GM18498 (cell line): ENCODE measurements around the gene ENTR1.

Experiments
- ATAC-seq: cut with Tn5 transposase; IDR thresholded peaks from one replicate; pipeline ENCODE4 v1.9.1; 2021; ENCODE audit warnings: mild to moderate bottlenecking, moderate library complexity; ENCODE audit not compliant: unreplicated experiment

The ENTR1 gene

DNA sequence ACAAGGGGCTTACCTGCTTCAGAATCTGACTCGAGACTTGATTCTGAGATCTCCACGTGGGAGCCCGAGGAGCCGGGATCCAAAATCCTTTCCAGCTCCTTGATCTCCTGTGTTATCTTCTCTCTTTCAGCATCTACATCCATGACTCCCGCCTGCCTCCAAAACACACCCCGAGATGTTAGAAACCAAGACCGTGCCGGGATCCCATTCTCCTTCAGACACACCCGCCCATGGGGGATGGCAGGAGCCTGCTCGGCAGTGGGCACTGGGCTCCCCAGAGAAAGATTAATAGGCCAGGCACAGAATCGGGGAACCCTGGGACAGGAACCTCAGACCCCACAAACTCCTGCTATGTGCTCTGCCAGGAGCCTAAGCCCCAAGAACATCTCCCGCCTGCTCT lies 12.1 kb downstream of the ENTR1 start:
- no peak for ATAC-seq

GRCh38 chr9:136397643-136398042 lies 12.8 kb downstream of the ENTR1 start:
- no peak for ATAC-seq

DNA sequence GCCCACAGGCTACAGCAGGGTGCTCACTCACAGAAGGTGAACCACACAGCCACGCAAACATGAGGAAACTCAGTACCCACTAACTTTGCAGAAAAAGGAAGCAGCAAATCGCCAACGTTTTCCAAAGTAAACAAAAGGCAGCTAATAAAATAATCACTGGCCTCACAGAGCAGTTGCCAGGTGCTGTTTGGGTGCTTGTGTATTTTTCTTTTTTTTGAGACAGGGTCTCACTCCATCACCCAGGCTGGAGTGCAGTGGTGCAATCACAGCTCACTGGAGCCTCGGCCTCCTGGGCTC lies 14.2 kb downstream of the ENTR1 start:
- ATAC-seq = no peak

GRCh38 chr9:136395345-136396218 lies 14.8 kb downstream of the ENTR1 start:
- ATAC-seq = no peak

DNA sequence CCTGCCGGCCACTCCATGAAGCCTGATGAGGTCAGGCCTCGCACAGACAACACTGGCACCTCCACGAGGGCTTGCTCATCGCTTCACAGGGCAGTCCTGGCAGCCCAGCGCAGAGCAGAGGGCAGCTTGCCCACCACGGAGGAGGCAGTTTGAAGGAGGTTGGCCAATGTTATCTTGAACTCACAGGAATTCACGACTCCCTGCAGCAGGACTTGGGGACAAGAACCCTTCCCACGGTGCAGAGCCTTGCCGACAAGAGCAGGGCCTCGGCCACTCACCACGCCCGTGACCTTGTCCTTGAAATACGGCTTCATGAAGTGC lies 15.4 kb downstream of the ENTR1 start:
- no peak for ATAC-seq

GRCh38 chr9:136394312-136395019 lies 15.9 kb downstream of the ENTR1 start:
- no peak for ATAC-seq

DNA sequence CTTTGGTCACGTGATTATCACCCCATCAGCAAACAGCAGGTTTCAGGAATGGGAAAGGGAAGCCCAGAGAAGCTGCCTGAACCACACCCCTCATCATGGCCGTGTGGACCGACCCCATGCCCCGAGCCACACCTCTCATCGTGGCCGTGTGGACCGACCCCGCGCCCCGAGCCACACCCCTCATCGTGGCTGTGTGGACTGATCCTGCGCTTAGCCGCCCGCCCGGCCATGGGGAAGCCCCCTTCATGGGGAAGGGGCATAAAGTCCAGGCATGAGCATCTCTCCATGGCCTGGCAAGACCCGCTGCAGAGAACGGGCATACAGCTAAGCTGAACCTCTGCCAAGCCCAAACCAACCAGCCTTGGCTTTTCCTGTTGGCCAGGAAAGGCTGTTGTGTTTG lies 16.9 kb downstream of the ENTR1 start:
- ATAC-seq = no peak

GRCh38 chr9:136392538-136393449 lies 17.6 kb downstream of the ENTR1 start:
- ATAC-seq = no peak

GRCh38 chr9:136391737-136392537 lies 18.5 kb downstream of the ENTR1 start:
- ATAC-seq = no peak

DNA sequence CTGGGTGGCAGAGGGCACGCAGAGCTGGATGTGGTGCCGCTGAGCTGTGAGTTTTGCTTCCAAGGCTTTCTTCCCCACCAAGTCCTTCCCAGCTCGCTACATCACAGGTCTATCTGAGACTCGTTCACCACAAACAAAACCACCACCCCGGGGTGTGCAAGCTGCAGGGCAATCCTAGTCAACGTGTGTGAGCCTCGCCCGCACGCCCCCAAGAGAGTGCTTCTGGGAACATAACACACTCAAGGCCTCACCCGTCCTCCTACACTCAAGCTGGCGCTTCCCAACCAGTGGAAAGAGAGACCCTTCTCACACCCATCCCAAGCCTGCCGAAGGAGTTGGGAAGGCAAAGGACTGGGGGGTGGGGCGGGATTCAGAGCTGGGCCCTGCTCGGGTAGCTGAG lies 21.0 kb downstream of the ENTR1 start:
- ATAC-seq = no peak

GRCh38 chr9:136387217-136387616 lies 23.2 kb downstream of the ENTR1 start:
- ATAC-seq = no peak

DNA sequence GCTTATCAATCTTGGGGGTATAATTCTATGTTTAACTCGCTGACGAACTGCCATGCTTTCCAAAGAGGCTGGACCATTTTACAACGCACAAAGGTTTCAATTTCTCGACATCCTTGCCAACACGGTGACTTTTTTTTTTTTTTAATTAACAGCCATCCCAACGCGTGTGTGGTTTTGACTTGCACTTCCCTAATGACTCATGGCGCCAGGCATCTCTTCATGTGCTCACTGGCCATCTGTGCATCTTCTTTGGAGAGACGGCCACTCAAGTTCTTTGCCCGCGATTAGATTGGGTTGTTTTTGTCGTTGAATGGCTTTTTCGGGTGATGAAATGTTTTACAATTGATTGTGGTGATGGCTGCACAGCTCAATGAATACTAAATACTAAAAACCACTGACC lies 24.4 kb downstream of the ENTR1 start:
- no peak for ATAC-seq

- no peak for ATAC-seq
These were observed 25.4 kb downstream of the ENTR1 start for GRCh38 chr9:136385015-136385414.

DNA sequence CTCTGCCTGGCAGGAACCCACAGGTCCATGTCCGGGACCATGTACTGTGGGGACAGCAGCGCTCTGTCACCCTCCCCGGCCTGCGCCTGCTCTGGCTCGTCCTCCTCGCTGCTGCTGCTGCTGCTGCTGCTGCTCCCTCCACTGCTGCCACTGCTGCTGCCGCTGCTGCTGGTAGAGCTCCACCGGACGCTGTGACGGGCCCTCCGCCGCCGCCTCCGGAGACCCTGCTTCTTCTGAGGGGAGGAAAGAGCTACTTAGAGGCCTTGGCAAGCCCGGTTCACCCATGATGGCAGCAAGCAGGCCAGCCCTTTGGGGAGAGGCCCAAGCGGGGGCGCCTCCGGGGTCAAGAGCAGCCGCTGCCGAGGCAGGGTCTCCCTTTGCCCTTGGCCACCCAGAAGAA lies 27.0 kb downstream of the ENTR1 start:
- no peak for ATAC-seq

- ATAC-seq = no peak
These were observed 28.4 kb downstream of the ENTR1 start for GRCh38 chr9:136381966-136382513.

DNA sequence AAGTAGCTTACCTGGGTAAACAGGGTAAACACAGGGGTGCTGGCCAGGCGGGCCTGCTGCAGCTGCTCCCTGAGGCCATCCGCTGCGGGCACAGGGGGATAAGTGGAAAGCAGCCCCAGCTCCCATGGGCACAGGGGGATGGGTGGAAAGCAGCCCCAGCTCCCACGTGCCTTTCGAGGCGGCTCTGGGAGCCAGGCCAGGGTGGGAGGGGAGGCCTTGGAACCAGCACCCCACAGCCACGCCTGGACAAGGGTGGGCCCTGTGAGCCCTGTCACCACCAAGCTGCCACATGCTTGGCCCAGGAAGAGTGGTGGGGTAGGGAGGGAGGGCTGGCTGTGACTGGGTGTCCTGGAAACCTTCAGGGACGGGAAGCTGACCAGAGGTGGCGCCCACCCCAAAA lies 29.1 kb downstream of the ENTR1 start:
- no peak for ATAC-seq

- ATAC-seq = no peak
These were observed 30.0 kb downstream of the ENTR1 start for GRCh38 chr9:136380381-136380780.

- ATAC-seq = no peak
These were observed 30.5 kb downstream of the ENTR1 start for GRCh38 chr9:136379891-136380290.

DNA sequence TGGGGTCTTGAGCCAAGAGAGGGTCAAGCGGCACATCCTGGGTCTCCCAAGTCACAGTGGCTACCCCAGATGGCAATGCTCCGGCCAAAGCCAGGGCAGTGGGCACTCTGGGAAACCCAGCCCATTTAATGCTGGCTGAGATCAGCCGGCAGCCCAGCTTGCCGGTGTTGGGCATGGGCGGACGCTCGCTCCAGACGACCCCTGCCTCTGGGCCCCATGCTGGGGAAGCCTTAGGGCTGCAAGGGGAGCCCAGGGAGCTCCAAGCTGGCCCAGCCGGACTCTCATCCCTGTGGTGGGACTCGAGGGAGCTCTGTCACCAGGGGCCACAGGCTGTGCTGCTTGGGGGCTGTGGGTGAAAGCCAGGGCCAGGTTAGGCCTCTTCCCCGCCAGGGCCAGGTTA lies 31.0 kb downstream of the ENTR1 start:
- no peak for ATAC-seq

- no peak for ATAC-seq
These were observed 31.5 kb downstream of the ENTR1 start for GRCh38 chr9:136379003-136379287.
